ENCODE results near the gene MYLK. TPM values are rescaled to one million over a fixed set of nuclear protein-coding genes. Genes with fewer than 3 reads are reported as not detected.

The MYLK gene
- total and polyA plus RNA-seq, 2 of the 4 experiments (the other 2 are of a cell fraction): 299 to 484 TPM

DNA sequence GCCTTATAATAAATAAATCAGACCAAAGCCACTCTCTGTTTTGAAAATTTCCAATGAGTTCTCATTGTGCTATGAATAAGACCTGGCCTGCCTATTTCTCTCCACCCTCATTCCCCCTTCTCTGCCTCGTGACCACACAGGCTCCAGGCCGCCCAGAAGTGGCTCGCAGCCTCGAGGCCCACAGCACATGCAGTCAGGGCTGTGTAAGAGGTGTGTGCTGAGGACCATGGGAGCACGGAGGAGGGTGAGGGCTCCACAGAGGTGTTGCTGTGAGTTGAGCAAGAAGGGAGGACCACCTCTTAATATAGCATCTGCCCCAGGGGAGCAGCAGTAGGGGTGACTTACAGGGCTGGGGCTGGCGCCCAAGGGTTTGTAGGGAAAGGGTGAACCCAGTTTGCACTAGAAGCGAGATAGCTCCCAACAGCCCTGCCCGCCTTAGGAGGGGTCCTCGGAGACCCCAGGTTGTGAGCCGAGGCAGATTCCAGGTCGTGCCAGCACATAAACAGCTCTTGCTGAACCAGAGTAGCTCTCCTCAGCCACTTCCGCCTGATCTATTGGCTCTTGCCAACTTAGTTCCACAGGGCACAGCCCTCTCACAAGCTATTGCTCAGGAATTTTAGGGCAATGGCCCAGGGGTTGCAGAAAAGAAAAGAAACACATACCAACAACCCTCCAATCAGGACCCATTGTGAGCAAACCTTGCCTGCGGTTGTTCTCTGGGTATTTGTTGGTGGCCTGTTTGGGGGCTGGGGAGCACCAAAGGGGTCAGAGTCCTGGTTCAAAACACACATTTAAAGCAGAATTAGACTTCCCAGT lies 117.7 kb downstream of the MYLK start:
- peak overlapping the region; percentile 86 for H4K5ac ChIP-seq (ENCODE audit: low read depth, low read length)
- no peak overlapping the region for H3K56ac ChIP-seq (ENCODE audit: extremely low read depth, insufficient read depth, low read length)
- peak overlapping the region; percentile 92 for H2BK120ac ChIP-seq (ENCODE audit: low read depth, low read length)
- dilution Hi-C loops (cut with HindIII; ENCODE audit: low sequenced_read_pairs, unreplicated experiment): no loop called here
- TF ChIP-seq MAFK (IDR thresholded peaks at IDR 0.05; ENCODE audit: low read depth, low read length) (no peak), CHD1 (IDR thresholded peaks at IDR 0.05; ENCODE audit: low read depth, low read length) (no peak)
- TF ChIP-seq, protein P1, sequence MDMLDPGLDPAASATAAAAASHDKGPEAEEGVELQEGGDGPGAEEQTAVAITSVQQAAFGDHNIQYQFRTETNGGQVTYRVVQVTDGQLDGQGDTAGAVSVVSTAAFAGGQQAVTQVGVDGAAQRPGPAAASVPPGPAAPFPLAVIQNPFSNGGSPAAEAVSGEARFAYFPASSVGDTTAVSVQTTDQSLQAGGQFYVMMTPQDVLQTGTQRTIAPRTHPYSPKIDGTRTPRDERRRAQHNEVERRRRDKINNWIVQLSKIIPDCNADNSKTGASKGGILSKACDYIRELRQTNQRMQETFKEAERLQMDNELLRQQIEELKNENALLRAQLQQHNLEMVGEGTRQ (IDR thresholded peaks at IDR 0.05; ENCODE audit: low read depth, low read length): no peak
- no peak overlapping the region for H3K4me3 ChIP-seq (ENCODE audit: insufficient read depth, low read depth, low read length)
- H3K23ac ChIP-seq (ENCODE audit: low read depth, low read length): peak overlapping the region; percentile 60; the same call in 1 of the 2 replicates
- H2BK5ac ChIP-seq (ENCODE audit: low read depth, low read length, poor library complexity, severe bottlenecking): peak overlapping the region; percentile 89
- H3K27ac ChIP-seq (ENCODE audit: insufficient read depth, low read length): peak overlapping the region; percentile 79
- peak overlapping the region; percentile 45 for H3K18ac ChIP-seq (ENCODE audit: low read depth, low read length)
- peak overlapping the region; percentile 46 for H2BK20ac ChIP-seq (ENCODE audit: low read depth, low read length)
- POLR2A ChIA-PET (ENCODE audit: unreplicated experiment): no interaction called here
- H3K9me1 ChIP-seq (ENCODE audit: insufficient read depth, low read length): peaks cover 22% of the 10 kb centered on the region
- H4K8ac ChIP-seq (ENCODE audit: low read depth in 2 of 2, low read length in 2 of 2): peak overlapping the region; percentile 44 to 72; a peak in 3 of 4 replicates
- H4K20me1 ChIP-seq (ENCODE audit: insufficient read depth, low read length): no peaks in the 10 kb centered on the region
- no peaks in the 10 kb centered on the region for H3K27me3 ChIP-seq (ENCODE audit: control insufficient read depth, insufficient read depth, low read length)
- H2AK9ac ChIP-seq (replicated peaks; ENCODE audit: low read depth, low read length, poor library complexity): peak overlapping the region; percentile 60
- BruUV-seq (replicated peaks): no TSS peak
- DNase-seq: no peak
- H3K9ac ChIP-seq (ENCODE audit: low read depth, low read length): 0 out of 2 replicates have a peak overlapping the region, but pooled peaks have one; percentile 20
- H2AK5ac ChIP-seq (ENCODE audit: low read depth, low read length): peak overlapping the region; percentile 89
- no peak overlapping the region for H2AFZ ChIP-seq (replicated peaks; ENCODE audit: low read length, poor library complexity)
- H4K91ac ChIP-seq (ENCODE audit: insufficient read depth, low read depth, low read length): peak overlapping the region; percentile 90
- WGBS, 2 experiments (ENCODE audit: extremely low coverage in 2 of 2, insufficient read length in 1 of 2): 17% methylated on average over 2 of the region's 13 CpGs; no CpG with 5 or more reads in 1 of the 2 experiments
- H3K36me3 ChIP-seq (ENCODE audit: control insufficient read depth, insufficient read depth, low read length): peaks cover 39% of the 10 kb centered on the region
- H3K14ac ChIP-seq (replicated peaks; ENCODE audit: low read depth, low read length): peak overlapping the region; percentile 37
- no peak overlapping the region for H3K4me2 ChIP-seq (ENCODE audit: low read depth, low read length)
- H3K9me3 ChIP-seq (ENCODE audit: control insufficient read depth, insufficient read depth, low read length): no peaks in the 10 kb centered on the region; the same call in 1 of the 2 replicates
- peaks cover 17 to 70% of the 10 kb centered on the region in 2 experiments for H3K79me1 ChIP-seq (ENCODE audit: low read depth in 1 of 2, low read length in 2 of 2)
- peaks cover 17% of the 10 kb centered on the region for H3K4me1 ChIP-seq (ENCODE audit: control insufficient read depth, insufficient read depth, low read length)
- intact Hi-C loops (cut with micrococcal nuclease): no loop called here
- peak overlapping the region; percentile 47; the same call in 1 of the 3 replicates for H2BK15ac ChIP-seq (ENCODE audit: low read depth, low read length)
- CTCF ChIA-PET: no interaction called here
- H3K4ac ChIP-seq (ENCODE audit: low read depth, low read length): peak overlapping the region; percentile 90
- in situ Hi-C loops (cut with MboI; ENCODE audit: low sequenced_read_pairs): no loop called here
- ATAC-seq (ENCODE audit: low read depth): peak; percentile 9; the same call in 1 of the 2 replicates

Data from IMR-90 (cell line).